Activated T-cell treated with anti-CD3 and anti-CD28 coated beads for 1 hour (primary cell): ENCODE measurements around the gene YIPF3.
"Not testable (repeated sequence)": the region's sequence is repeated elsewhere in the genome, so short reads cannot be mapped to it uniquely, and the experiment has no call there.

Source experiments
- DNase-seq: peaks from one replicate; pipeline ENCODE4 v3.0.0-alpha.2; 2020; ENCODE audit warnings: low read depth

Gene YIPF3

GRCh38 chr6:43509142-43509983, 7.4 kb downstream of the YIPF3 start:
- no peak for DNase-seq

DNA sequence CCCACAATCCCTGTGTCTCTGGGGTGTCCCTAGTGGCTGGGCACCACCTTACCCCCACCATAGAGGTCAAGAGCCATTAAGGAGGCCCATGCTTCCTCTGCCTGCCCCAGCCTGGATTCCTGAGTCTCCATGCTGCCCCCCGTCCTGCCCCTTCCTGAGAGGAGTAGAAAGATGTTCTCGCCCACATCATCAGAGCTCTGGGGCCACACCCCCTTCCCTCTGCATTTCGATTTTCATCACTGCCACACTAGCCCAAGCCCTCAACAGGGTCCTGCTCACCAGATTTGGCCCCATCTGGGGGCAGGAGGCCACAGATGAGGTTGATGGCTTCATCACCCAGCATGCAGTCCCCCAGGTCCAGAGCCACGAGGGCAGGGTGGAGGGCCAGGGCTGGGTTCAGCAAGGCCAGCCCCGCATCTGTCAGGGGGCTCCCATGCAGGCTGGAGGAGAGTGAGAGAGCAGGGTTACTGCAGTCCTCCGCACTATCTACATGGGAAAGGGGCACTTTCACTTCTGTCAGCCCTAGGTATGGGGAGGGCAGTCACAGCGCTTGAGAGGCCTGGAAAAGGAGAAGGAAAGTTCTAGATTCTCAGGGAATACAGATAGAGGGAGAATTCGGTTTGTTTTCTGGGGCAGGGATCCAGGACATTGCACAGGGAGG, 8.1 kb downstream of the YIPF3 start:
- DNase-seq: no peak

DNA sequence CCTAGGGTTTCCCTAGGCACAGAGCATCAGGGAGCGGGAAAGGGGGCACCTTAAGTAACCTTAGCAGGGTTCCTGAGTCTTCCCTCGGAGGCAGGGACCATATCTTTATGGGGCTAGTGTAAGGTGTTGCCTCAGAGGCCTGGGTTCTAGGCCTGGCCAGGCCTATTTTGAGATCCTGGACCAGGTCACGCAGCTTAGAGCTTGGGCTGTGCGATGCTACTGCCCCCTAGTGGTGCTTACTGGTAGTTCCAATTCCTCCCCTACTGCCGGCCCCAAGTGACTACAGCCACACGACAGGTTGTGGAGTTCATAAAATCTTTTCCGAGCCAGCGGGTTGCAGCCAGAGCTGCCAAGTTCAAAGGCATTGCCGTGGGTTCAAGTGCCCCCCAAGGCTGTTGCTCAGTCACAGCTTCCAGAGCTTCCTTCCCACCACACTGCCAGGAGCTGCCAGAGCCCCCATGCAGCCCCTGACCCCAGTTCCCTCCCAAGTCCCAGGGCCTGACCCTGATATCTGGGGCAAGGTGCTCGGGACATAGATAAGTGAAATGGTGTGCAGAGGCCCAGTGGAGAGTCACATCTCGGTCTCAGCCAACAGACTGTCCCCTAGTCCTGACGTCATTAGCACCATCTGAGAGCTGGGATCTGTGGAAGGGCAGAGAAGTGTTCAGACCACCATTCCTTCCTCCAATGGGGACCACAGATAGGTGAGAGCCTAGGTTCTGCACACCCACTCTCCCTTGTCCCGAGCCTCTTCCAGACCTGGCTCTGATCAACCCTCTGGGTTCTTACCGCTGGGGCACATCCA, 9.9 kb downstream of the YIPF3 start:
- DNase-seq: peak; percentile 71

DNA sequence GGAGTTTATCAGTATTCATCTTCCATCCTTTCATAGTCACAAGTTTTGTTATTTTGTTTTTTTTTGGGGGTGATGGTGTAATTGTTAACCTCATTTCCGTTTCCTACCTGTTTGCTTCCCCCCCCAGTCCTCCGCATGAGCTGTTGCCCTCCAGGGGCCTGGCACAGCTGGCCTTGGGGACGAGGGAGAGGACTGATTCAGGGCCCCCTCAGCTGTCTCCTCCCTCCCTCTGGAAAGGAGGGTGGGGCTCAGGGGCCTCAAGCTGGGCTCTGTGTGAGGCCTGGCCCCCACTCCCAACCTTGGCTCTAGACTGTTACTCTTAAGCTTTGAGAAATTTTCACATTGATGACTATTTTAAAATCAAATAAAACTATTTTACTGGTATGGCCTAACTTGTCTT, 10.6 kb downstream of the YIPF3 start:
- DNase-seq: no peak

GRCh38 chr6:43505718-43506117, 11.0 kb downstream of the YIPF3 start:
- no peak for DNase-seq

DNA sequence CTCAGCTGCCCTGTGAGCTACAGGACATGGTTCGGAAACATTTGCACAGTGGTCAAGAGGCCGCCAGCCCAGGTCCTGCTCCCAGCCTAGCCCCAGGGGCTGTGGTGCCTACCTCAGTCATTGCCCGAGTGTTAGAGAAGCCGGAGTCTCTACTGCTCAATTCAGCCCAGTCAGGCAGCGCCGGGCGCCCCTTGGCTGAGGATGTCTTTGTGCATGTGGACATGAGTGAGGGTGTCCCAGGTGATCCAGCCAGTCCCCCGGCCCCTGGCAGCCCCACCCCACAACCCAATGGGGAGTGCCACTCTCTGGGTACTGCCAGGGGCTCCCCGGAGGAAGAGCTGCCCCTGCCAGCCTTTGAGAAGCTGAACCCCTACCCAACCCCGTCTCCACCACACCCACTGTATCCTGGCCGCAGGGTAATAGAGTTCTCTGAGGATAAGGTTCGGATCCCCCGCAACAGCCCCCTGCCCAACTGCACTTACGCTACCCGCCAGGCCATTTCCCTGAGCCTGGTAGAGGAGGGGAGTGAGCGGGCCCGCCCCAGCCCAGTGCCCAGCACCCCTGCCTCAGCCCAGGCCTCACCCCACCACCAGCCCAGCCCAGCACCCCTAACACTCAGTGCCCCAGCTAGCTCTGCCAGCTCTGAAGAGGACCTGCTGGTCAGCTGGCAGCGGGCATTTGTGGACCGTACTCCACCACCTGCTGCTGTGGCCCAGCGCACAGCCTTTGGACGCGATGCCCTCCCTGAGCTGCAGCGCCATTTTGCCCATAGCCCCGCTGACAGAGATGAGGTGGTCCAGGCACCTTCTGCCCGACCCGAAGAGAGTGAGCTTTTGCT, 11.8 kb downstream of the YIPF3 start:
- no peak for DNase-seq

GRCh38 chr6:43503443-43503842, 13.3 kb downstream of the YIPF3 start:
- DNase-seq: no peak

- no peak for DNase-seq
These were observed 14.1 kb downstream of the YIPF3 start for GRCh38 chr6:43502666-43503065.

DNA sequence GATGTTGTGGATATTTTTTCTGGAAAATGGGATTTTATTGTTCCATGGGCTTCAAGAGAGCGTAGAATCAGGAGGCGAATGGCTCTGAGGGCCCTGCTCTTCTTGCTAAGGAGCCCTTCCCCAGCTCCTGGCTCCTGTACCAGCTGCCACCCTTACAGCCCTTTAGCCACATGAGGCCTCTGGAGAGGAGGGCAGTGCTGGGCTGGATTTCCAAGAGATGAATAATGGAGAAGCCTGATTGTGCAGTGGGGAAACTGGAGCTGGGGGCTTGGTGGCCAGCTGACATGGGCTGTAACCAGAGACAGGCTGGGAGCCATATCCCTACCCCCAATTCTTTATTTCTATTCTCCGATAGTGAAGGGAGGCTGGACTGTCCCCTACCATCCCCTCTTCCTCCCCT, 15.8 kb downstream of the YIPF3 start:
- DNase-seq: no peak

GRCh38 chr6:43499028-43499815, 17.5 kb downstream of the YIPF3 start:
- no peak for DNase-seq

DNA sequence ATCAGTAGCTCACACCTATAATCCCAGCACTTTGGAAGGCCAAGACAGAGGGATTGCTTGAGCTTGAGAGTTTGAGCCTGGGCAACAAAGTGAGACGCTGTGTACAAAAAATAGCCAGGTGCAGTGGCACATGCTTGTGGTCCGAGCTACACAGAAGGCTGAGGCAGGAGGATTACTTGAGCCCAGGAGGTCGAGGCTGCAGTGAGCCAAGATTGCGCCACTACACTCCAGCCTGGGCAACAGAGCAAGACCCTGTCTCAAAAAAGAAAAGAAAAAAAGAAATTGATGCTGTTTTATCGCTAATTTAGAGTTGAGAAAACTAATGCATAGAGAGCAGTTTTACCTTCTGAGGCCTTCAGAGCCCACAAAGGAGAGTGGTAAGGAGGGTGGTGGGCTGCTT, 18.4 kb downstream of the YIPF3 start:
- not testable (repeated sequence) for DNase-seq

DNA sequence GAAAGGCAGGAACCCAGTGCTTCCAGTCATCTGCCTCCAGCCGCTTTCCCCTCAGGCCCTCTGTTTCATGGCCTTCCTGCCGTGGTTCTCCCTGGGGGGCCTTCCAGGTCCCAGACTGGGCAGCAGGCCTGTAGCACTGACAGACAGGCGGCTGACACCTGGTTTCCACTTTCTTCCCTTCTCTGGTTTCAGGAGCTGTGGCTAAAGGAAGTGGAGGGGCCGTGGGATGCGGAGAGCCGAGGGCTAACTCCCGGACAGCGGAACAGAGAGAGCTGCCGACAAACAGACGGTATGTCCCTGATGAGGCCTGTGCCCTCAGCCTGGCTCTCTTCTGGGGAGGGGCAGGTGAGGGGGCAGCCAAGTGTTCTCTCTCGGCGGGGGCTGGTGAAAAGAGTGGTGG, 19.0 kb downstream of the YIPF3 start:
- DNase-seq: no peak

DNA sequence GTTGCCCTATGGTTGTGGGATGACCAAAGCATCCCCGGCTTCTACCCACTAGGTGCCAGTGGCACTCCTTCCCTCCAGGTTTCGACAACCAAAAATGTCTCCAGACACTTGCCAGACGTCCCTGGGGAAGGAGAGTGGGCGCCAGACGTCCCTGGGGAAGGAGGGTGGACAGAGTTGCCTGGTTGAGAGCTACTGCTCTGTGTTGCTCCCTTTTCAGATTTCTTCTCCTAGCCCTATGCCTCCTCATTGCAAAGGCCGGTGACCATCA, 19.7 kb downstream of the YIPF3 start:
- DNase-seq: no peak

DNA sequence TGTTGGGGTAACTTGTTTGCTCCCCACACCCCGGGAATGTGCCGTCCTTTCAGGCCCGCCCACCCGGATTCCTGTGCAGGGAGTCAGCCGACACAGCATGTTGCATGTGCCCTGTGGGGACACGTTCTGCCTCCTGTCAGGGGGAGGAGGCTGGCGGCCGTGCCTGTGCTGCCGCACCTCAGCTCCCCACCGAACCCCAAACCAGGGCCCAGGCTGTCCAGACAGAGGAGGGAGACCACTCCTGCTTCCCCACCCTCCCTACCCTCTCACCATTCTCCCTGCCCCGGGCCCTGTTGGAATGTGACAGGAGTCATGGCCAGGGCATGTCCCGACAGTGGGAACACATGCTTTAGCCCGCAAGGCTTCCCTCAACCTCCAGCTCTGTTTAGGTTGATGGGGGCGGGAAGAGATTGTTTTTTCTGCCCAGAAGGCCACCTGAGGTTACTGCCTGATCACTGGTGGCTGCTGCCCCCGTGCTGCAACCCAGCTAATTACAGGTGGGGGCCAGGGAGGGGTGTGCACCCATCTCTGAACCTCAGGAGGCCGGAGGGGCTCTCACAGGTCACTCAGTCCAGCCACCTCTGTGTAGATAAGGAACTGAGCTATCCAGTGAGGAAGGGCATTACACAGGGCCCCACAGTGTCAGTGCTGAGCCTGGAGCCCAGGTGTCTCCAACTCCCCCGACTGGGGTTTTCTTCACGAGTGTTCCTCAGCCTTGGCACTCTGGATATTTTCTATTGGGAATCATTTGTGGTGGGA, 20.2 kb downstream of the YIPF3 start:
- no peak for DNase-seq

DNA sequence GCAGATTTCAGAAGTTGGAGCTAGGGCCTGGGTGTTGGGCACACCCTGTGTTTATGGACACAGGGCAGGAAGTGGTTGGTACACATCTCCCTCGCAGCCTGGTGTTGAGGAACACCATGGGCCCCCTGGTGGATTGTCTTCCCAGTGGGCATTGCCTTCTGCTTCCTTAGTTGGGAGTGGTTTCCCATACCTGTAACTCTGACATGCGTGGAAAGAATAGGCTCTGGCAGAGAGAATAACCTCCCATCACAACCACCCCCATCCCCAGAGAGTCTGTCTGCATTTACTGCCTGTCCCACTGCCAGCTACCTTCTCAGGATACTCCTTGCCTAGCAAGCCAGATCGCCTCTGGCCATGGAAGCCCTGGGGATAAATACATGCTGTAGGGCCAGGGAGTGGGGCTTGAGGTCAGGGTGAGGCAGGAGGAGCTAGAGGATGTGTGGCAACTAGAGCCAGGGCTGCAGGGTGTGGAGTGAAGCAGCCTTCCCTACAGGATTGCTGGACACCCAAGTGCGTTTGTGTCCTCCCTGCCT, 21.3 kb downstream of the YIPF3 start:
- DNase-seq: no peak

- DNase-seq: no peak
These were observed 22.0 kb downstream of the YIPF3 start for GRCh38 chr6:43494766-43495165.

- no peak for DNase-seq
These were observed 22.4 kb downstream of the YIPF3 start for GRCh38 chr6:43494321-43494720.

GRCh38 chr6:43493833-43494232, 22.9 kb downstream of the YIPF3 start:
- no peak for DNase-seq

DNA sequence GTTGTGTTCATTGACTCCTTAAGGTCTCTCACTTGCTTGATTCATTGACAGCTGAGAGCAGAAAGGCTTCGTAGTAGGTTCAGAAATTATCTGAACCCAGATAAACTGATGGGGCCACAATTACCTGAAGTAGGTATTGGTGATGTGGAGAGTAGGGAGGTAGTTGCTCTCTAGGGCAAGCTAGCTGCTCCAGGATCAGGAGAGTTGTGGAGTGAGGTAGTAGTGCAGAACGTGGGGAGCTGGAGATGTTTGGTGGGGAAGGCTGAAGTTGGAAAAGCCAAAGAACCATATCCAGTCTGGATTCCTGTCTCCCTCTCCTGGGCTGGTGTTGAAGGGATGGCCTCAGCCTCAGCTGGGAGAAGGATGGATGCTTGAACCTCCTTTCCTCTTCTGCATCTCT, 23.5 kb downstream of the YIPF3 start:
- DNase-seq: no peak

DNA sequence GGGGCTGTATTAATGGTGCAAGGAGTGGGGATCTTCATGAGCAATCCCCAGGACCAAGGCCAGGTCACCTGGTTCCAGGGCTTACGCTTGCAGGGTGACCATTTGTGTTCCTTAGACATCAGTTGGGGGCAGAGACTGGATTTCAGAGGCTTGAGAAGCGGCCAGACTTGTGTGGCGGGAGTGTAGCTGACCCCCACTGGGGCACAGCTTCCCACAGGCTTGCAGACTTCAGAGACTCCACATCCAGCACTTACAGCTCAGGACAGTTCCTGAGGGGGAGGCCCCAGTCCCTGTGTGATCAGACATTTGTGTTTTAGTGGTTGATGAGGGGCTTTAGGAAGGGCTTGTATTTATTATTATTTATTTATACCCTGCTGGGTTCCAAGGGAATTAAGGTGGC, 24.1 kb downstream of the YIPF3 start:
- no peak for DNase-seq
